Neural cell (in vitro differentiated cells): ENCODE data around the gene LTO1. TPM values are rescaled to one million over a fixed set of nuclear protein-coding genes. Genes with fewer than 3 reads are reported as not detected.

Experiments
- H2AFZ ChIP-seq: fragments of 200-600, 300-800 bp; sonication (generic), shearing (Covaris generic); 2 replicates; pipeline ENCODE4 v1.6.0; 2014; ENCODE audit warnings: low read depth, mild to moderate bottlenecking, antibody characterized with exemption, low read length, moderate library complexity
- H3F3A ChIP-seq: fragments of 200-600 bp; shearing (Covaris generic); 2 replicates; pipeline ENCODE4 v1.6.1; 2016; ENCODE audit warnings: mild to moderate bottlenecking, moderate library complexity, mixed read lengths, antibody characterized with exemption, low read length; ENCODE audit not compliant: insufficient read depth, poor library complexity, severe bottlenecking
- H3K27ac ChIP-seq: fragments of 200-600, 300-800 bp; sonication (generic), shearing (Covaris generic); 2 replicates; pipeline ENCODE4 v1.5.1; 2014; ENCODE audit warnings: mild to moderate bottlenecking, low read length, moderate library complexity
- H3K27me3 ChIP-seq: fragments of 300-800, 200-600 bp; sonication (generic), shearing (Covaris generic); 2 replicates; pipeline ENCODE4 v1.6.0; 2014; ENCODE audit warnings: mild to moderate bottlenecking, low read depth, low read length, moderate library complexity; ENCODE audit not compliant: insufficient read depth
- H3K36me3 ChIP-seq: fragments of 300-800, 200-600 bp; sonication (generic), shearing (Covaris generic); 2 replicates; pipeline ENCODE4 v1.5.1; 2014; ENCODE audit warnings: mild to moderate bottlenecking, antibody characterized with exemption, low read length, moderate library complexity; ENCODE audit not compliant: insufficient read depth
- H3K4me2 ChIP-seq: fragments of 300-800, 200-600 bp; sonication (generic), shearing (Covaris generic); 2 replicates; pipeline ENCODE4 v1.6.0; 2014; ENCODE audit warnings: mild to moderate bottlenecking, low read length
- H3K4me3 ChIP-seq: fragments of 300-800, 200-600 bp; sonication (generic), shearing (Covaris generic); 2 replicates; pipeline ENCODE4 v1.5.1; 2014; ENCODE audit warnings: mild to moderate bottlenecking, low read length, moderate library complexity
- H3K79me2 ChIP-seq: fragments of 200-600 bp; shearing (Covaris generic); replicated peaks from 2 replicates; pipeline ENCODE4 v1.6.0; 2014; ENCODE audit warnings: mild to moderate bottlenecking, low read length, moderate library complexity; ENCODE audit not compliant: insufficient read depth
- H3K9ac ChIP-seq: fragments of 300-800, 200-600 bp; sonication (generic), shearing (Covaris generic); 2 replicates; pipeline ENCODE4 v1.6.1; 2016; ENCODE audit warnings: mild to moderate bottlenecking, low read length, mixed read lengths
- H3K9me2 ChIP-seq: fragments of 200-600 bp; shearing (Covaris generic); 2 replicates; pipeline ENCODE4 v1.6.1; 2016; ENCODE audit warnings: mild to moderate bottlenecking, low read length, mixed read lengths; ENCODE audit not compliant: insufficient read depth
- H3K9me3 ChIP-seq: fragments of 200-600, 300-800 bp; sonication (generic), shearing (Covaris generic); 2 replicates; pipeline ENCODE4 v1.6.1; 2016; ENCODE audit warnings: mild to moderate bottlenecking, mixed run types, low read length, moderate library complexity, mixed read lengths
- H4K20me1 ChIP-seq: fragments of 200-600 bp; shearing (Covaris generic); 2 replicates; pipeline ENCODE4 v1.6.1; 2016; ENCODE audit warnings: mild to moderate bottlenecking, mixed run types; ENCODE audit not compliant: insufficient read depth
- CTCF ChIP-seq: fragments of 450-650 bp; IDR thresholded peaks from 2 replicates; pipeline ENCODE4 v1.5.1; 2014; ENCODE audit warnings: antibody characterized with exemption, mild to moderate bottlenecking, moderate library complexity; ENCODE audit not compliant: poor library complexity, severe bottlenecking
- EP300 ChIP-seq: fragments of 450-650 bp; conservative IDR thresholded peaks from 2 replicates; pipeline ENCODE4 v1.6.1; 2014; ENCODE audit warnings: antibody characterized with exemption, mild to moderate bottlenecking, moderate library complexity; ENCODE audit not compliant: poor library complexity, severe bottlenecking
- EZH2 ChIP-seq: fragments of 200-600, 300-800 bp; shearing (Covaris generic), sonication (generic); IDR thresholded peaks from 2 replicates; pipeline ENCODE4 v1.6.1; 2014; ENCODE audit warnings: antibody characterized with exemption, low read length, borderline replicate concordance, mild to moderate bottlenecking; ENCODE audit not compliant: insufficient read depth, poor library complexity, severe bottlenecking
- MXI1 ChIP-seq: fragments of 450-650 bp; conservative IDR thresholded peaks from 2 replicates; pipeline ENCODE4 v1.6.1; 2014; ENCODE audit warnings: antibody characterized with exemption, mild to moderate bottlenecking; ENCODE audit not compliant: poor library complexity, severe bottlenecking
- POLR2AphosphoS5 ChIP-seq: IDR thresholded peaks from 2 replicates; pipeline ENCODE4 v1.6.1; 2012
- RAD21 ChIP-seq: fragments of 450-650 bp; conservative IDR thresholded peaks from 2 replicates; pipeline ENCODE4 v1.6.1; 2014; ENCODE audit warnings: antibody characterized with exemption, mild to moderate bottlenecking, moderate library complexity
- REST ChIP-seq: IDR thresholded peaks from 2 replicates; pipeline ENCODE4 v1.6.1; 2012; ENCODE audit warnings: borderline replicate concordance
- SMC3 ChIP-seq: fragments of 450-650 bp; conservative IDR thresholded peaks from 2 replicates; pipeline ENCODE4 v1.6.1; 2014; ENCODE audit warnings: antibody characterized with exemption, mild to moderate bottlenecking, moderate library complexity; ENCODE audit not compliant: poor library complexity
- TAF1 ChIP-seq: IDR thresholded peaks from 2 replicates; pipeline ENCODE4 v1.6.1; 2012; ENCODE audit warnings: low read depth
- polyA plus RNA-seq: library from polyadenylated mRNA; depleted of rRNA; stranded (reverse); fragments of >200 nt; gene quantifications from 2 replicates; pipeline ENCODE4 v1.2.3, GENCODE V29; 2014

LTO1 gene
- polyA plus RNA-seq, 1 donor from 2014 or later, result 44.4 TPM

GRCh38 chr11:69664901-69665300 is 10.3 kb downstream of the LTO1 start:
- Histone ChIP-seq H3K4me3 (no peak overlapping the region), H3K36me3 (no peaks in the 10 kb centered on the region), H3K27ac (no peak overlapping the region), H3F3A (no peaks in the 10 kb centered on the region), H3K27me3 (no peaks in the 10 kb centered on the region), H3K4me2 (no peak overlapping the region), H3K9ac (no peak overlapping the region), H3K9me3 (no peaks in the 10 kb centered on the region), H2AFZ (no peak overlapping the region), H3K79me2 (no peaks in the 10 kb centered on the region), H4K20me1 (no peaks in the 10 kb centered on the region), H3K9me2 (no peaks in the 10 kb centered on the region)
- no peak for TF ChIP-seq EZH2
- no peak for TF ChIP-seq EP300
- no peak for TF ChIP-seq RAD21
- TF ChIP-seq MXI1, result no peak
- TF ChIP-seq POLR2AphosphoS5, result no peak
- TF ChIP-seq SMC3, result no peak
- no peak for TF ChIP-seq TAF1
- no peak for TF ChIP-seq REST
- TF ChIP-seq CTCF, result no peak

- H2AFZ ChIP-seq, result no peak overlapping the region
- no peaks in the 10 kb centered on the region for H3K27me3 ChIP-seq
- no peak overlapping the region for H3K4me2 ChIP-seq
- H3K27ac ChIP-seq, result no peak overlapping the region
- H4K20me1 ChIP-seq, result no peaks in the 10 kb centered on the region
- H3F3A ChIP-seq, result no peaks in the 10 kb centered on the region
- H3K4me3 ChIP-seq, result no peak overlapping the region
- no peaks in the 10 kb centered on the region for H3K9me2 ChIP-seq
- no peak overlapping the region for H3K9ac ChIP-seq
- H3K9me3 ChIP-seq, result no peaks in the 10 kb centered on the region
- no peaks in the 10 kb centered on the region for H3K36me3 ChIP-seq
- H3K79me2 ChIP-seq, result no peaks in the 10 kb centered on the region
- no peak for TF ChIP-seq EZH2
- no peak for TF ChIP-seq REST
- TF ChIP-seq CTCF, result no peak
- no peak for TF ChIP-seq POLR2AphosphoS5
- no peak for TF ChIP-seq TAF1
- TF ChIP-seq SMC3, result no peak
- TF ChIP-seq RAD21, result no peak
- TF ChIP-seq EP300, result no peak
- TF ChIP-seq MXI1, result no peak
These were observed 10.9 kb downstream of the LTO1 start for GRCh38 chr11:69664103-69664775.
